ENCODE measurements around the gene MYH16.

MYH16 gene

GRCh38 chr7:99293650-99294049, 21.0 kb downstream of the MYH16 start:
- Histone ChIP-seq H3K4me2 (ENCODE audit: low read length) (no peak overlapping the region), H3K27ac (ENCODE audit: low read depth, low read length) (no peak overlapping the region), H3K36me3 (ENCODE audit: control insufficient read depth, insufficient read depth, low read length) (no peaks in the 10 kb centered on the region), H3K4me1 (ENCODE audit: control insufficient read depth, low read depth, low read length) (no peaks in the 10 kb centered on the region), H4K8ac (ENCODE audit: low read depth, low read length) (no peak overlapping the region), H4K5ac (ENCODE audit: low read length) (no peak overlapping the region), H3K4me3 (ENCODE audit: low read length) (no peak overlapping the region), H2AK5ac (ENCODE audit: low read length) (no peak overlapping the region), H3K27me3 (ENCODE audit: insufficient read depth, low read length, poor library complexity) (no peaks in the 10 kb centered on the region), H3K23ac (ENCODE audit: low read length) (no peak overlapping the region), H3K56ac (ENCODE audit: low read length) (no peak overlapping the region), H3K79me1 (ENCODE audit: low read length) (no peaks in the 10 kb centered on the region), H2BK5ac (ENCODE audit: low read length) (no peak overlapping the region), H3K4ac (ENCODE audit: low read depth, low read length) (no peak overlapping the region), H3K9ac (ENCODE audit: low read length) (no peak overlapping the region), H2BK15ac (replicated peaks; ENCODE audit: low read depth) (no peak overlapping the region), H3K79me2 (ENCODE audit: control insufficient read depth, insufficient read depth, low read length) (no peaks in the 10 kb centered on the region), H2BK120ac (ENCODE audit: low read depth, low read length) (no peak overlapping the region), H3K18ac (ENCODE audit: low read length) (no peak overlapping the region)
- WGBS (ENCODE audit: extremely low coverage, insufficient coverage, low lambda C conversion rate), result no CpG with 5 or more reads among the region's 4 CpGs
- DNase-seq, result no peak

- H3K4me2 ChIP-seq (ENCODE audit: low read length), result no peak overlapping the region
- H3K18ac ChIP-seq (ENCODE audit: low read length), result no peak overlapping the region
- no peaks in the 10 kb centered on the region for H3K36me3 ChIP-seq (ENCODE audit: control insufficient read depth, insufficient read depth, low read length)
- H3K4ac ChIP-seq (ENCODE audit: low read depth, low read length), result no peak overlapping the region
- WGBS (ENCODE audit: extremely low coverage, insufficient coverage, low lambda C conversion rate), result no CpG with 5 or more reads among the region's 5 CpGs
- H3K79me1 ChIP-seq (ENCODE audit: low read length), result no peaks in the 10 kb centered on the region
- no peak overlapping the region for H2AK5ac ChIP-seq (ENCODE audit: low read length)
- H3K23ac ChIP-seq (ENCODE audit: low read length), result no peak overlapping the region
- H3K4me1 ChIP-seq (ENCODE audit: control insufficient read depth, low read depth, low read length), result no peaks in the 10 kb centered on the region
- H3K27me3 ChIP-seq (ENCODE audit: insufficient read depth, low read length, poor library complexity), result no peaks in the 10 kb centered on the region
- H2BK120ac ChIP-seq (ENCODE audit: low read depth, low read length), result no peak overlapping the region
- H4K5ac ChIP-seq (ENCODE audit: low read length), result no peak overlapping the region
- H2BK15ac ChIP-seq (replicated peaks; ENCODE audit: low read depth), result no peak overlapping the region
- no peak overlapping the region for H3K27ac ChIP-seq (ENCODE audit: low read depth, low read length)
- H3K4me3 ChIP-seq (ENCODE audit: low read length), result no peak overlapping the region
- no peak overlapping the region for H4K8ac ChIP-seq (ENCODE audit: low read depth, low read length)
- H3K79me2 ChIP-seq (ENCODE audit: control insufficient read depth, insufficient read depth, low read length), result no peaks in the 10 kb centered on the region
- H3K56ac ChIP-seq (ENCODE audit: low read length), result no peak overlapping the region
- H2BK5ac ChIP-seq (ENCODE audit: low read length), result no peak overlapping the region
- DNase-seq, result peak; percentile 34
- H3K9ac ChIP-seq (ENCODE audit: low read length), result no peak overlapping the region
Measured at GRCh38 chr7:99296471-99296870, 23.8 kb downstream of the MYH16 start.

- H3K23ac ChIP-seq (ENCODE audit: low read length), result no peak overlapping the region
- H3K4me1 ChIP-seq (ENCODE audit: control insufficient read depth, low read depth, low read length), result no peaks in the 10 kb centered on the region
- no peak overlapping the region for H3K56ac ChIP-seq (ENCODE audit: low read length)
- no peak for DNase-seq
- H3K36me3 ChIP-seq (ENCODE audit: control insufficient read depth, insufficient read depth, low read length), result no peaks in the 10 kb centered on the region
- no CpG with 5 or more reads among the region's 19 CpGs for WGBS (ENCODE audit: extremely low coverage, insufficient coverage, low lambda C conversion rate)
- H3K27me3 ChIP-seq (ENCODE audit: insufficient read depth, low read length, poor library complexity), result no peaks in the 10 kb centered on the region
- H2BK5ac ChIP-seq (ENCODE audit: low read length), result no peak overlapping the region
- no peak overlapping the region for H3K4me2 ChIP-seq (ENCODE audit: low read length)
- no peak overlapping the region for H3K9ac ChIP-seq (ENCODE audit: low read length)
- no peak overlapping the region for H3K18ac ChIP-seq (ENCODE audit: low read length)
- H4K5ac ChIP-seq (ENCODE audit: low read length), result no peak overlapping the region
- no peak overlapping the region for H3K27ac ChIP-seq (ENCODE audit: low read depth, low read length)
- no peaks in the 10 kb centered on the region for H3K79me1 ChIP-seq (ENCODE audit: low read length)
- H3K4me3 ChIP-seq (ENCODE audit: low read length), result no peak overlapping the region
- no peak overlapping the region for H2BK15ac ChIP-seq (replicated peaks; ENCODE audit: low read depth)
- H3K79me2 ChIP-seq (ENCODE audit: control insufficient read depth, insufficient read depth, low read length), result no peaks in the 10 kb centered on the region
- H2BK120ac ChIP-seq (ENCODE audit: low read depth, low read length), result no peak overlapping the region
- H2AK5ac ChIP-seq (ENCODE audit: low read length), result no peak overlapping the region
- no peak overlapping the region for H4K8ac ChIP-seq (ENCODE audit: low read depth, low read length)
- H3K4ac ChIP-seq (ENCODE audit: low read depth, low read length), result no peak overlapping the region
Measured at GRCh38 chr7:99301496-99301895, 28.9 kb downstream of the MYH16 start.

GRCh38 chr7:99305473-99306260, 33.0 kb downstream of the MYH16 start:
- DNase-seq, result no peak
- H4K5ac ChIP-seq (ENCODE audit: low read length), result no peak overlapping the region
- H4K8ac ChIP-seq (ENCODE audit: low read depth, low read length), result no peak overlapping the region
- H3K79me2 ChIP-seq (ENCODE audit: control insufficient read depth, insufficient read depth, low read length), result no peaks in the 10 kb centered on the region
- H3K27ac ChIP-seq (ENCODE audit: low read depth, low read length), result no peak overlapping the region
- no peak overlapping the region for H3K23ac ChIP-seq (ENCODE audit: low read length)
- H3K36me3 ChIP-seq (ENCODE audit: control insufficient read depth, insufficient read depth, low read length), result no peaks in the 10 kb centered on the region
- no peaks in the 10 kb centered on the region for H3K79me1 ChIP-seq (ENCODE audit: low read length)
- H3K18ac ChIP-seq (ENCODE audit: low read length), result no peak overlapping the region
- no peak overlapping the region for H2AK5ac ChIP-seq (ENCODE audit: low read length)
- H2BK15ac ChIP-seq (replicated peaks; ENCODE audit: low read depth), result no peak overlapping the region
- WGBS (ENCODE audit: extremely low coverage, insufficient coverage, low lambda C conversion rate), result no CpG with 5 or more reads among the region's 16 CpGs
- no peak overlapping the region for H3K4me2 ChIP-seq (ENCODE audit: low read length)
- no peak overlapping the region for H3K4me3 ChIP-seq (ENCODE audit: low read length)
- no peak overlapping the region for H2BK5ac ChIP-seq (ENCODE audit: low read length)
- H2BK120ac ChIP-seq (ENCODE audit: low read depth, low read length), result no peak overlapping the region
- no peak overlapping the region for H3K56ac ChIP-seq (ENCODE audit: low read length)
- H3K27me3 ChIP-seq (ENCODE audit: insufficient read depth, low read length, poor library complexity), result no peaks in the 10 kb centered on the region
- H3K4me1 ChIP-seq (ENCODE audit: control insufficient read depth, low read depth, low read length), result no peaks in the 10 kb centered on the region
- H3K4ac ChIP-seq (ENCODE audit: low read depth, low read length), result no peak overlapping the region
- no peak overlapping the region for H3K9ac ChIP-seq (ENCODE audit: low read length)

GRCh38 chr7:99308461-99309074, 35.9 kb downstream of the MYH16 start:
- no peak overlapping the region for H4K5ac ChIP-seq (ENCODE audit: low read length)
- H3K4me3 ChIP-seq (ENCODE audit: low read length), result no peak overlapping the region
- no peak for DNase-seq
- no peak overlapping the region for H3K18ac ChIP-seq (ENCODE audit: low read length)
- H3K36me3 ChIP-seq (ENCODE audit: control insufficient read depth, insufficient read depth, low read length), result no peaks in the 10 kb centered on the region
- no peaks in the 10 kb centered on the region for H3K79me2 ChIP-seq (ENCODE audit: control insufficient read depth, insufficient read depth, low read length)
- no peak overlapping the region for H3K23ac ChIP-seq (ENCODE audit: low read length)
- H2BK15ac ChIP-seq (replicated peaks; ENCODE audit: low read depth), result no peak overlapping the region
- no peak overlapping the region for H3K27ac ChIP-seq (ENCODE audit: low read depth, low read length)
- no peak overlapping the region for H4K8ac ChIP-seq (ENCODE audit: low read depth, low read length)
- H2AK5ac ChIP-seq (ENCODE audit: low read length), result no peak overlapping the region
- no peak overlapping the region for H3K56ac ChIP-seq (ENCODE audit: low read length)
- H3K9ac ChIP-seq (ENCODE audit: low read length), result no peak overlapping the region
- no CpG with 5 or more reads among the region's 7 CpGs for WGBS (ENCODE audit: extremely low coverage, insufficient coverage, low lambda C conversion rate)
- no peaks in the 10 kb centered on the region for H3K27me3 ChIP-seq (ENCODE audit: insufficient read depth, low read length, poor library complexity)
- no peaks in the 10 kb centered on the region for H3K4me1 ChIP-seq (ENCODE audit: control insufficient read depth, low read depth, low read length)
- H2BK120ac ChIP-seq (ENCODE audit: low read depth, low read length), result no peak overlapping the region
- no peak overlapping the region for H3K4ac ChIP-seq (ENCODE audit: low read depth, low read length)
- no peak overlapping the region for H3K4me2 ChIP-seq (ENCODE audit: low read length)
- H2BK5ac ChIP-seq (ENCODE audit: low read length), result no peak overlapping the region
- no peaks in the 10 kb centered on the region for H3K79me1 ChIP-seq (ENCODE audit: low read length)
